Measurements from ENCODE around the gene SOX13.
"Not testable (repeated sequence)": the region's sequence is repeated elsewhere in the genome, so short reads cannot be mapped to it uniquely, and the experiment has no call there.

Gene SOX13

GRCh38 chr1:204043680-204044079, 29.2 kb upstream of the SOX13 start:
- in situ Hi-C loops (cut with MboI; ENCODE audit: low sequenced_read_pairs, unreplicated experiment): no loop called here
- no peak for TF ChIP-seq CTCF (IDR thresholded peaks at IDR 0.05; ENCODE audit: borderline replicate concordance, control extremely low read depth, extremely low read depth, insufficient read depth, missing control alignments)
- DNase-seq (ENCODE audit: low spot score): no peak

- in situ Hi-C loops (cut with MboI; ENCODE audit: low sequenced_read_pairs, unreplicated experiment): no loop called here
- TF ChIP-seq CTCF (IDR thresholded peaks at IDR 0.05; ENCODE audit: borderline replicate concordance, control extremely low read depth, extremely low read depth, insufficient read depth, missing control alignments): no peak
- no peak for DNase-seq (ENCODE audit: low spot score)
Measured at GRCh38 chr1:204044448-204044847, 28.5 kb upstream of the SOX13 start.

- no peak for DNase-seq (ENCODE audit: low spot score)
- no peak for TF ChIP-seq CTCF (IDR thresholded peaks at IDR 0.05; ENCODE audit: borderline replicate concordance, control extremely low read depth, extremely low read depth, insufficient read depth, missing control alignments)
- in situ Hi-C loops (cut with MboI; ENCODE audit: low sequenced_read_pairs, unreplicated experiment): no loop called here
Measured at GRCh38 chr1:204045430-204045829, 27.5 kb upstream of the SOX13 start.

- DNase-seq (ENCODE audit: low spot score): no peak
- in situ Hi-C loops (cut with MboI; ENCODE audit: low sequenced_read_pairs, unreplicated experiment): no loop called here
Measured at GRCh38 chr1:204046346-204046745, 26.6 kb upstream of the SOX13 start.

GRCh38 chr1:204048796-204049195, 24.1 kb upstream of the SOX13 start:
- in situ Hi-C loops (cut with MboI; ENCODE audit: low sequenced_read_pairs, unreplicated experiment); DNase-seq (ENCODE audit: low spot score): not testable (repeated sequence)

More at GRCh38 chr1:204046346-204046745, 26.6 kb upstream of the SOX13 start:
- no peak for TF ChIP-seq CTCF (IDR thresholded peaks at IDR 0.05; ENCODE audit: borderline replicate concordance, control extremely low read depth, extremely low read depth, insufficient read depth, missing control alignments)

- no peak for DNase-seq (ENCODE audit: low spot score)
- no peak for TF ChIP-seq CTCF (IDR thresholded peaks at IDR 0.05; ENCODE audit: borderline replicate concordance, control extremely low read depth, extremely low read depth, insufficient read depth, missing control alignments)
- in situ Hi-C loops (cut with MboI; ENCODE audit: low sequenced_read_pairs, unreplicated experiment): no loop called here
Measured at GRCh38 chr1:204051258-204051657, 21.7 kb upstream of the SOX13 start.

- TF ChIP-seq CTCF (IDR thresholded peaks at IDR 0.05; ENCODE audit: borderline replicate concordance, control extremely low read depth, extremely low read depth, insufficient read depth, missing control alignments): no peak
- in situ Hi-C loops (cut with MboI; ENCODE audit: low sequenced_read_pairs, unreplicated experiment): no loop called here
- no peak for DNase-seq (ENCODE audit: low spot score)
Measured at GRCh38 chr1:204051718-204052117, 21.2 kb upstream of the SOX13 start.

All from GM13976 (cell line).